NT2/D1 (cell line): ENCODE measurements around the gene PHYKPL.
"Not testable (repeated sequence)": the region's sequence is repeated elsewhere in the genome, so short reads cannot be mapped to it uniquely, and the experiment has no call there.

ENCODE experiments used
- DNase-seq: peaks from one replicate; pipeline ENCODE4 v3.0.0-alpha.2; 2011; ENCODE audit warnings: low read depth, low spot score
- H3K27me3 ChIP-seq: 2 replicates; pipeline ENCODE4 v1.6.0; 2011; ENCODE audit warnings: mild to moderate bottlenecking; ENCODE audit not compliant: insufficient read length, insufficient read depth
- H3K36me3 ChIP-seq: 2 replicates; pipeline ENCODE4 v1.6.1; 2011; ENCODE audit warnings: mild to moderate bottlenecking, low read length, mixed read lengths; ENCODE audit not compliant: insufficient read depth, insufficient read length
- H3K4me1 ChIP-seq: 2 replicates; pipeline ENCODE4 v1.5.1; 2011; ENCODE audit not compliant: insufficient read depth, insufficient read length
- H3K4me3 ChIP-seq: 2 replicates; pipeline ENCODE4 v1.5.1; 2011; ENCODE audit warnings: low read depth; ENCODE audit not compliant: insufficient read length
- H3K9ac ChIP-seq: 2 replicates; pipeline ENCODE4 v1.6.0; 2011; ENCODE audit warnings: low read depth; ENCODE audit not compliant: insufficient read length
- H3K9me3 ChIP-seq: 2 replicates; pipeline ENCODE4 v1.5.1; 2011; ENCODE audit warnings: mild to moderate bottlenecking, low read length; ENCODE audit not compliant: insufficient read depth
- SUZ12 ChIP-seq: IDR thresholded peaks from 2 replicates; pipeline ENCODE4 v1.6.1; 2011; ENCODE audit not compliant: insufficient read length, insufficient read depth; ENCODE audit errors: extremely low read depth
- YY1 ChIP-seq: IDR thresholded peaks from 2 replicates; pipeline ENCODE4 v1.6.1; 2011; ENCODE audit not compliant: insufficient read length, insufficient read depth
- ZNF274 ChIP-seq: IDR thresholded peaks from 2 replicates; pipeline ENCODE4 v1.6.1; 2011; ENCODE audit warnings: mild to moderate bottlenecking, low read depth, low read length

PHYKPL gene

GRCh38 chr5:178242416-178242815 lies 9.8 kb upstream of the PHYKPL start:
- Histone ChIP-seq H3K27me3 (no peaks in the 10 kb centered on the region), H3K9me3 (no peaks in the 10 kb centered on the region), H3K36me3 (no peaks in the 10 kb centered on the region), H3K4me3 (no peak overlapping the region), H3K9ac (no peak overlapping the region), H3K4me1 (peaks cover 3% of the 10 kb centered on the region)
- TF ChIP-seq SUZ12 (no peak), YY1 (no peak), ZNF274 (no peak)
- no peak for DNase-seq

DNA sequence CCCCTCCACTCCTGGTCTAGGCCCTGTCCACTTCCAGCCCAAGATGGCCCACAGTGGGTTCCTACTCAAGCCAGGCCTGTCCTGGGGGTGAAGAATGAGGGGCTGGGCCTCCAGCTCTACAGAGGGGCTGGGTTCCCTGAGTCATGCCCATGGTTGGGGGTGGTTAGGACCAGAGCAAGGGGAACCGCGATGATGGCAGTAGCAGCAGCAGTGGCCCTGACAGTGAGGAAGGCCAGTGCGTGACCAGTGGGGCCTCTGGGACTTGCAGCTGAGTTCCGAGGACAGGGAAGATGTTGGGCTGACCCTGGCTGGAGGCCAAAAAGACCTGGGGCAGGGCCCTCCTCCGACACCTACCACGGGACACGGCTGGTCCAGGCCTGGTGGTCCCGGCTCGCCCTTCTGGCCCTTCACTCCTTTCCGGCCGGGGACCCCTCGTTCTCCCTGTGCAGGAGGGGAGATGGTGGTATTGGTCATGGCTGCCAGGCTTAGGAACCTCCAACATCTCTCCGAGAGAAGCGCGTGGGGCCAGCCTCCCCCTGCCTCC lies 9.2 kb upstream of the PHYKPL start:
- no peak overlapping the region for H3K9ac ChIP-seq
- no peak for DNase-seq
- TF ChIP-seq ZNF274 (no peak), YY1 (no peak), SUZ12 (no peak)
- peaks cover 3% of the 10 kb centered on the region for H3K4me1 ChIP-seq
- H3K4me3 ChIP-seq: no peak overlapping the region
- no peaks in the 10 kb centered on the region for H3K36me3 ChIP-seq
- H3K9me3 ChIP-seq: no peaks in the 10 kb centered on the region
- no peaks in the 10 kb centered on the region for H3K27me3 ChIP-seq

GRCh38 chr5:178241231-178241663 lies 8.6 kb upstream of the PHYKPL start:
- no peak overlapping the region for H3K9ac ChIP-seq
- no peak for DNase-seq
- peaks cover 6% of the 10 kb centered on the region for H3K4me1 ChIP-seq
- no peaks in the 10 kb centered on the region for H3K9me3 ChIP-seq
- no peak for TF ChIP-seq SUZ12
- no peak for TF ChIP-seq YY1
- no peak for TF ChIP-seq ZNF274
- H3K36me3 ChIP-seq: no peaks in the 10 kb centered on the region
- no peaks in the 10 kb centered on the region for H3K27me3 ChIP-seq
- H3K4me3 ChIP-seq: no peak overlapping the region

DNA sequence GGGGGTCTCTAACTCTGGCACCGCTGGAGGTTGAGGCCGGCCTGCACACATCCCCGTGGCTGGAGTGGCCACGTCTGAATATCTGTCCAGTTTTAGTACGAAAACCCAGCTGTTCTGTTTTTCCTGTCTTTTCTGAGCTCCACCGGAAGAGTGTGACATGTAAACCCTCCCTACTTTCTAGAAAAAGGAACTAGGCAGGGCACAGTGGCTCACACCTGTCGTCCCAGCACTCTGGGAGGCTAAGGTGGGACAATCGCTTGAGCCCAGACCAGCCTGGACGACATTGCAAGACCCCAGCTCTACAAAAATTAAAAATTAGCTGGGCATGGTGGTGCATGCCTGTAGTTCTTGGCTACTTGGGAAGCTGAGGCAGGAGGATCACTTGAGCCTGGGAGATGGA lies 8.2 kb upstream of the PHYKPL start:
- H3K9ac ChIP-seq: no peak overlapping the region
- no peaks in the 10 kb centered on the region for H3K9me3 ChIP-seq
- H3K4me1 ChIP-seq: peaks cover 8% of the 10 kb centered on the region
- no peaks in the 10 kb centered on the region for H3K36me3 ChIP-seq
- TF ChIP-seq ZNF274 (no peak), SUZ12 (no peak), YY1 (no peak)
- H3K4me3 ChIP-seq: no peak overlapping the region
- no peaks in the 10 kb centered on the region for H3K27me3 ChIP-seq
- DNase-seq: no peak

GRCh38 chr5:178240341-178240741 lies 7.7 kb upstream of the PHYKPL start:
- no peak overlapping the region for H3K4me3 ChIP-seq
- H3K27me3 ChIP-seq: no peaks in the 10 kb centered on the region
- TF ChIP-seq SUZ12 (no peak), ZNF274 (no peak), YY1 (no peak)

DNA sequence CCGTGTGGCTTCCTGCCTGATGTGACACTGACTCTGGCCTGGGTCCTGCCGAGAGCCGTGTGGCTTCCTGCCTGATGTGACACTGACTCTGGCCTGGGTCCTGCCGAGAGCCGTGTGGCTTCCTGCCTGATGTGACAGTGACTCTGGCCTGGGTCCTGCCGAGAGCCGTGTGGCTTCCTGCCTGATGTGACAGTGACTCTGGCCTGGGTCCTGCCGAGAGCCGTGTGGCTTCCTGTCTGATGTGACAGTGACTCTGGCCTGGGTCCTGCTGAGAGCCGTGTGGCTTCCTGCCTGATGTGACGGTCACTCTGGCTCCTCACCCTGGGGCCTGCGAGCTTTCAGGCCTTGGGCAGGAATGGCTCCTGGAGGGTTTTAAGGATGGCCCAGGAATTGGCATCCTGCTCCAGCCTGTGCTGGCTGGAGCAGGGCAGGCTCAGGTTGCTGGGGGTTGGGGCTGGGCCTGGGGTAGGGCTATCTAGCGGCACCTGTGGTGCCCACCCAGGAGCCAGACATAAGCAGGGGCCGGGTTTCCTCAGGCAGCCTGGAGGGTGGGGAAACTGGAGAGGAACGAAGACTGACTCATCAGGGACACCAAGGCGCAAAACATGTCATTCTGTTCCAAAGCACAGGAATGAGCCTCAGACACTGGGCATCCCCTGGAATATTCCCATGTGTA lies 7.2 kb upstream of the PHYKPL start:
- not testable (repeated sequence) for H3K4me1 ChIP-seq, H3K4me3 ChIP-seq, DNase-seq, H3K27me3 ChIP-seq, H3K9ac ChIP-seq, H3K36me3 ChIP-seq, H3K9me3 ChIP-seq

More at GRCh38 chr5:178240341-178240741, 7.7 kb upstream of the PHYKPL start:
- Histone ChIP-seq H3K9me3 (no peaks in the 10 kb centered on the region), H3K9ac (no peak overlapping the region), H3K36me3 (no peaks in the 10 kb centered on the region), H3K4me1 (peaks cover 8% of the 10 kb centered on the region)
- DNase-seq: no peak

- Histone ChIP-seq H3K27me3 (peaks cover 8% of the 10 kb centered on the region), H3K9ac (no peak overlapping the region), H3K36me3 (no peaks in the 10 kb centered on the region), H3K4me3 (no peak overlapping the region), H3K4me1 (peaks cover 8% of the 10 kb centered on the region), H3K9me3 (no peaks in the 10 kb centered on the region)
- no peak for DNase-seq
- TF ChIP-seq YY1 (no peak), ZNF274 (no peak), SUZ12 (no peak)
These were observed 6.3 kb upstream of the PHYKPL start for GRCh38 chr5:178238711-178239592.
